GM23338 (cell line): ENCODE results near the gene CELA3A.
"Not testable (repeated sequence)": the region's sequence is repeated elsewhere in the genome, so short reads cannot be mapped to it uniquely, and the experiment has no call there.

Experiments used
- CREB1 ChIP-seq: fragments of 250-450 bp; sonication (Bioruptor Pico); IDR thresholded peaks from 2 replicates; pipeline ENCODE4 v1.5.0; 2020; ENCODE audit warnings: low read depth, mild to moderate bottlenecking, moderate library complexity
- CTCF ChIP-seq, 2 experiments: fragments of 200-600 bp in 1 of 2; sonication (generic) in 1 of 2; conservative IDR thresholded peaks; 2 replicates each; pipeline versions ENCODE4 v1.5.1 to v1.6.1; 2016 to 2017; ENCODE audit warnings: antibody characterized with exemption in 2 of 2, low read depth in 2 of 2, mild to moderate bottlenecking in 2 of 2, moderate library complexity in 1 of 2
- EZH2 ChIP-seq: fragments of 200-600 bp; sonication (generic); IDR thresholded peaks from one replicate; pipeline ENCODE4 v1.8.0; 2017; ENCODE audit warnings: antibody characterized with exemption, mild to moderate bottlenecking, low read depth; ENCODE audit not compliant: unreplicated experiment
- EZH2phosphoT487 ChIP-seq: fragments of 200-600 bp; sonication (generic); IDR thresholded peaks from one replicate; pipeline ENCODE4 v1.8.1; 2018; ENCODE audit warnings: antibody characterized with exemption; ENCODE audit not compliant: unreplicated experiment
- JUNB ChIP-seq: IDR thresholded peaks from one replicate; pipeline ENCODE4 v1.6.1; 2016; ENCODE audit warnings: antibody characterized with exemption; ENCODE audit not compliant: unreplicated experiment
- NANOG ChIP-seq: IDR thresholded peaks from 2 replicates; pipeline ENCODE4 v1.6.1; 2016; ENCODE audit warnings: antibody characterized with exemption, borderline replicate concordance
- POLR2AphosphoS5 ChIP-seq: IDR thresholded peaks from 2 replicates; pipeline ENCODE4 v1.6.1; 2016; ENCODE audit warnings: antibody characterized with exemption, low read depth
- ZNF331 ChIP-seq: fragments of 250-450 bp; sonication (Bioruptor Pico); IDR thresholded peaks from 2 replicates; pipeline ENCODE4 v1.5.0; 2020; ENCODE audit warnings: low read depth, mild to moderate bottlenecking, moderate library complexity

DNA sequence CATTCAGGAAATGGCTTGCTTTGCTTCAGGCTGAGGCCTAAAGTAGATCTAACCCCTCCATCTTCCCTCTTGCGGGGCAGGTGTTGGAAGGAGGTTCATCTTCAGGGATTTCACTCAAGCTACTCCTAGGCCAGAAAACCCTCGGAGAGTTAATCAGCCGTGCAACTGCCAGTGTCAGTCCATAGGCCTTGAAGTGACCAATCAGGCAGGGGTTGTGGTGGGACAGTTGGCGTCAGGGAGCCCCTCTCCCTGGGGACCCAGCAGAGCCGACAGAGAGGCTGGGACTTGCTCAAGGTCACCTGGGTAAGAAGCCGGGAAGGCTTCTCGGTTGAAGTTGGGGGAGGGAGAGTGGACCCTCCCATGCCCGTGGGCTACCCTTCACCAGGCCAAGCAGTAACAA lies 27.5 kb upstream of the CELA3A start:
- not testable (repeated sequence) for TF ChIP-seq EZH2; CTCF (conservative IDR thresholded peaks at IDR 0.05; ENCODE audit: low read depth in 2 of 2); ZNF331 (CRISPR knock-in tag); POLR2AphosphoS5; EZH2phosphoT487; CREB1 (CRISPR knock-in tag); NANOG; JUNB
